ENCODE results near the gene MKLN1.

DNA sequence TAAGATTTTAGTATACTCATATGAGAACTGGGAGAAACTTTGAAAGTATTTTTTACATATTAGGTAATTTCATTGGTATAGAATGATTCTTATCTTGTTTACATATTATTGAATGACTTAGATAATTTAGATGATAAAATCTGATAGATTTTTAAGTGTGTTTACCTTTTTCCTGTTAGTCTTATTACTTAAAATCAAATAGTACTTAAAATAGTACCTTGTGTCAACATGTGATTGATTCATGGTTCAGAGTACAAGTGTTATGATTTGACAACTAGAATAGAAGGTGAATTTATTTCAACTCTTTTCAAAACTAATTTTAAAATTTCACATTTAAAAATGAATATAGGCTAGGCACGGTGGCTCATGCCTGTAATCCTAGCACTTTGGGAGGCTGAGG lies 4.1 kb downstream of the MKLN1 start:
- TF ChIP-seq, protein P1, sequence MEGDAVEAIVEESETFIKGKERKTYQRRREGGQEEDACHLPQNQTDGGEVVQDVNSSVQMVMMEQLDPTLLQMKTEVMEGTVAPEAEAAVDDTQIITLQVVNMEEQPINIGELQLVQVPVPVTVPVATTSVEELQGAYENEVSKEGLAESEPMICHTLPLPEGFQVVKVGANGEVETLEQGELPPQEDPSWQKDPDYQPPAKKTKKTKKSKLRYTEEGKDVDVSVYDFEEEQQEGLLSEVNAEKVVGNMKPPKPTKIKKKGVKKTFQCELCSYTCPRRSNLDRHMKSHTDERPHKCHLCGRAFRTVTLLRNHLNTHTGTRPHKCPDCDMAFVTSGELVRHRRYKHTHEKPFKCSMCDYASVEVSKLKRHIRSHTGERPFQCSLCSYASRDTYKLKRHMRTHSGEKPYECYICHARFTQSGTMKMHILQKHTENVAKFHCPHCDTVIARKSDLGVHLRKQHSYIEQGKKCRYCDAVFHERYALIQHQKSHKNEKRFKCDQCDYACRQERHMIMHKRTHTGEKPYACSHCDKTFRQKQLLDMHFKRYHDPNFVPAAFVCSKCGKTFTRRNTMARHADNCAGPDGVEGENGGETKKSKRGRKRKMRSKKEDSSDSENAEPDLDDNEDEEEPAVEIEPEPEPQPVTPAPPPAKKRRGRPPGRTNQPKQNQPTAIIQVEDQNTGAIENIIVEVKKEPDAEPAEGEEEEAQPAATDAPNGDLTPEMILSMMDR (IDR thresholded peaks at IDR 0.05) = no peak
- TF ChIP-seq POLR2A (IDR thresholded peaks at IDR 0.05) (no peak), POLR2AphosphoS5 (IDR thresholded peaks at IDR 0.05) (no peak)
